NCI-H524 treated with DMSO at 0.1 percent for 48 hours (cell line): ENCODE measurements around the gene ARHGAP26.

Source experiments
- DNase-seq: peaks from one replicate; lab custom pipeline; 2025; lab: John Stamatoyannopoulos, UW

ARHGAP26 gene

GRCh38 chr5:143168171-143168741, 398.1 kb downstream of the ARHGAP26 start:
- DNase-seq = no peak

DNA sequence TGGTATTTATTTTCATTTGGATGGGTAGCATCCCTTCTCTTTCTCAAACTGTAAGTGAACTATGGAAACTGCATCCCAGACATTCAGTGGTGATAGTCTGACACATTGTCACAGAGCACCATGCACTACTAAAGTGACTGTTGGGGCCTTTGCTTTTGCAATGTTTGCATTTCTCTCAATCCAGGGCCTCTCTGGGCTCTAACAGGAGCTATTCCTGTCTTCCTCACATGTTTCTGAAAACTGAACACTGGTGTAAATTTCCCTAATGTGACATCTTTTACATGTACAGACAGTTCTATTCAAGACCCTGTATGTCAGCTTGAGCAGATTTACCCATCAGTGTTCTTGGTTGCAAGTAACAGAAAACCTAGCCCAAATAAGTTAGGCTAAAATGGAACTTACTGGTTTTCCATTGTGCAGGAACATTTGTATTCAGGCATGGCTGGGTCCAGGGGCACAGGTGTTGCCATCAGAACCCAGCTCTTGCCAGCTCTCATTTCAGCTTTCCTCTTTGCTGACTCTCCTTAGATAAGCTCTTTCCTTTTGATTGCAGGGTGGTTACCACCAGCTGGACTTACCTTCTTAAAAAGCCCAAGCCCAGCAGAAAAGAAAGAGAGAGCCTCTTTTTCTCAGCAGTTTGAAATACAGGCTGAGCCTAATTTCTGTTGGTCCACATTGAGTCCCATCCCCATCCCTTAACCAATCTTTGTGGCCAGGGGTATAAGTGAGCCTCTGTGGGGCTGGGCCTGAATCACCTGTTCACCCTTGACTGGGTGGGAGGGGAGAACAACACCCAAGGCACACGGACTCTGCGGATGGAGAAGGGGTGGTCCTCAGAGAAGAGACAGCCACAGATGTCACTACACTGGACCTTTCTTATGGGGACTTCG, 399.0 kb downstream of the ARHGAP26 start:
- no peak for DNase-seq

DNA sequence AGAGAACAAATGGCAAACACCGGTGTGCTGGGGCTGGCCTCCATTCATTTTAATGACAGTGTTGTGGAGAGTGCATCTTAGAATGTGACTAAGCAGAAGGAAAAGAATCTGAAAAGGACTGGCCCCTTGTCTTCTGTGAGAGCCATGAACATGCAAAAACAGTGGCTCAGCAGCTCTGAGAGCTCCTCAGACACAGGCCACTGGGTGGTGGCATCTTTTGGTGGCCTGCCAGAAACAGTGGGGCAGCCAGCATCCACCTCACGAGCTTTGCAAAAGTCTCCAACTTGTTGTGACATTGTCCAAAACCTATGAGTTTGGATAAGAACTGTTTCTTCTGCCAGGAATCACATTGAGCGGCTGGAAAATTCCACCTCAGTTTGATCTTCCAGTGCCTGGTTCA, 399.9 kb downstream of the ARHGAP26 start:
- no peak for DNase-seq

DNA sequence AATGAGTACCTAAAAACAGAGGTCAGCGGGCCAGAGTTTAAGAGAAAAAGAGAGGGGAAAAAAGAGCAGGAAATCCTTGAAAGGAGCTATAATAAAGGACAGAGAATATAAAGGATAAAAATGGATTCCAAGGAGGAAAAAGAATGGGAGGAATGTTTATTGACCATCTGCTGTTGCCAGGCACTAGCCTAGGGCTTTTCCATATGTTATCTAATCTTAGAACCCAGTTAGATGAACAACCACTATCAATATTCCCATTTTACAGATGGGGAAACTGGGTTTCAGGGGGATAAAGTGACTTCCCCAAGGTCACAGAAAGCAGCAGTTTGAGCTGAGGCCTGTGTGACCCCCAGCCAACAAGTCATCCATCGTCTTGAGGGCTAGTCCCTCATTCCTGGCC, 400.8 kb downstream of the ARHGAP26 start:
- DNase-seq = no peak

- no peak for DNase-seq
Observed at GRCh38 chr5:143172739-143173138, 402.6 kb downstream of the ARHGAP26 start.

- no peak for DNase-seq
Observed at GRCh38 chr5:143173139-143173889, 403.1 kb downstream of the ARHGAP26 start.

DNA sequence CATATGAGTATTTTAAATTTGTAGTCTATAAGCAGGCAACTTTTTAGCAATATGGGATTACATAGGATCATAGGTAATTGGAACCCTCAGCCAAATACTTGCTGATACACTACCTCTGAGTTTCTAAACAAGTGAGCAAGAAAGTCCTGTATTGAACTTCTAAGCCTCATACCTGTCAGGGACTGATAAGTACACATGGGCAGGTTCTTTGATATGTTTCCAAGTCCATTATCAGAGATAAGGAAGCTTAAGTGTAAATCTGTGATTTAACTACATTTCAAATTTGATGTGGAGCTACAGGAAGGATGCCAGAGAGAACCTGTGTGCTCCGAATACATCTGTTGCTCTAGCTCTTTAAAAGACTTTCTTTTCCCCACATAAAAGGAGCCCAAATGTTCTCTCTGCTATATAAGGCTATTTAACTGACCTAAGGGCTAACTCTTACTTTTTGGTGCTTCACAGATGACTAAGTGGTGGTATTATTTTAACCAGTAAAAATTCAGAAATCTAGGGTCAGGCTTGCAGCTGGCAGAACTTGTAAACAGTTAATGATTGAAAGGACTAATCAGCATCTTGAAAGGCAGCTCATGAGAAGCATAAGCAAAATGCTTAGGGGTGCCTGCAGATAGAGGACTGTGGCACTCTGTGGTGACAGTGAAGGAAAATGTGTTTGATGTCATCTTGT, 404.7 kb downstream of the ARHGAP26 start:
- DNase-seq = no peak

- no peak for DNase-seq
Observed at GRCh38 chr5:143176048-143176447, 405.9 kb downstream of the ARHGAP26 start.

DNA sequence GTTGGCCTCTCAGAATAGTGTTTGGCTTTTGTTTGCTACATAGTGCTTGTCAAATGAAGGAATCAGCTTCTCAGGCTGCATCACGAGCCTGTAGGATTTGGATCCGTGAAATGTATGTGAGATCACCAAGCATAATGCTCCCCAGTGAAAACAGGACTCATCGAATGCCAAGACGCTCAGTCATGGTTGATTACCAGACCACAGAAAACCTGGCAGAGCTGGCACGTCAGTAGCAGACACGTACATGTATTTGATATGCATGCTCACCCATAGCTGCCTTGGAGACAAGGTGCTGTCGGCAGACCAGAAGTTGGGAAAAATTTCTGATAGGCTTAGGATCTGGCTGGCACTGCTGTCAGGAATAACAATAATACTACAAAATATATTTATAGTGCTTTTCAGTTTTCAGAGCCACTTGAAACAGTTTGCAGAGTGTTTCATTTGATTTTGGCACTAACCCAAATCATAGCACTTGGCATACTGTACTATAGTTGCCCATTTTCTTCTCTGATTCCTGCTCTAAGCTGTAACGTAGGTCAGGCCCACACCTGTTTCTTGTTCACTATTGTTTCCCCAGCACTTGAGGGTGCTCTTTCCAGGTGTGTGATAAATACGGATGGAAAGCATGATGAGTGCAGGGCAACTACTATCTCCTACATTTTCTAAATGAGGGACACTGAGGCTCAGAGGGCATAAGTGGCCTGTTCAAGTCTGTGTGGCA, 407.2 kb downstream of the ARHGAP26 start:
- no peak for DNase-seq

- no peak for DNase-seq
Observed at GRCh38 chr5:143179126-143179740, 409.1 kb downstream of the ARHGAP26 start.

DNA sequence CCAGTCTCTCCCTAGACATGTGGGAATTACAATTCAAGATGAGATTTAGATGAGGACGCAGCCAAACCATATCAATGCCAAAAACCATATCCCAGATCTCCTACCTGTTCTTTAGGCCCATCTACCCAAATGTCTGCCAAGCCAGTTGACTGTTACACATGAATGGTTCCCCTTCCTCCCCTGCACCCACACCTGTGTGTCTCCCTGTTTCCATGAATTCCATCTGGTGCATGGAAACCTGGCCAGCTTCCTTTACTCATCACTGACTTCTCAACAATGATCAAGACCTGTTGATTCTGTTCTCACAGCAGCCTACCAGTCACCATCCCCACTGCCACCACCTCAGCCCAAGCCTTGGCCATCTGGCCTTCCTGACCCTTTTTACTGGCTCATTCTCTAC, 410.6 kb downstream of the ARHGAP26 start:
- no peak for DNase-seq

- no peak for DNase-seq
Observed at GRCh38 chr5:143181173-143181572, 411.0 kb downstream of the ARHGAP26 start.

- DNase-seq = no peak
Observed at GRCh38 chr5:143182106-143182505, 411.9 kb downstream of the ARHGAP26 start.

DNA sequence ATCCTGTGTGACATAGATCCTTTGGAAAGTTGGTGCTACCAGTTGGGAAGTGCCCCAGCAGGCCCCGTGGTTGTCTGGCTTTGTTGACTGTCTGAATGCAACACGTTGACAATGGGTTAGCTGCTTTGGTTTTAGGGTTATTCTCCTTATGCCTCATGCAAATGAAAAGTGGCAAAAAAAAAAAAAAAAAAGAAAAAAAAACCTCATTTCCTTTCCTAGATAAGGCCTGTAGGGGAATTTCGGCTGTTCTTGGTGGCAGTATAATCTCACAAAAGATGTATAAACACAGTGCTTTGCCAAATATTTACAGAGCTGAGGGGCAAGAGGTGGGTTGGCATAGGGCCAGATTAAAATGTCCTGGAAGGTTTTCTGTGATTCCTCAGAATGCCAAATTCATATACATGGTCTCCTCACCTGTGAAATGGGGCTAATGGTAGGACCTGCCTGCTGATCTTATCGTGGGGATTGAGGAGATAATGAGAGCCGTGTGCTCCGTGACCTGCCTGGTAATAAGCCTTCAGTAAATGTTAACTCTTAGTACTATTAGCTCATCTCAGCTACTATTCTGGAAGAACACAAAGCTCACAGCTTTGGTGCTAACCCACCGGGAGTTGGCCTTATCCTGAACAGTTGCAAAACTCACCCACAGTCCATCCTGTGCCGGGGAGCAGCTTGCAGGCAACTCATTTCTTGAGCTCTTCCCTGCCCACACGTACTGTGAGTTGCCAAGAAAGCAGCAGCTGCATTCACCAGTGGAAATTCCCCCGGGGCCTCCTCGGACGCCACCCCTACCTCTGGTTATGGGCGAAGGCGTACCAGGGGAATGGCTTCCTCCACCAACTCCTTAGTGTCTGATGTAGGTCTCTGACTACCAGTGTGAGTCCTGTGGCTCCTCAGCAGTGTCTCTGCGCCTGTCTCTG, 413.0 kb downstream of the ARHGAP26 start:
- no peak for DNase-seq

GRCh38 chr5:143183989-143184388, 413.8 kb downstream of the ARHGAP26 start:
- DNase-seq = no peak

GRCh38 chr5:143186623-143187022, 416.4 kb downstream of the ARHGAP26 start:
- DNase-seq = no peak

DNA sequence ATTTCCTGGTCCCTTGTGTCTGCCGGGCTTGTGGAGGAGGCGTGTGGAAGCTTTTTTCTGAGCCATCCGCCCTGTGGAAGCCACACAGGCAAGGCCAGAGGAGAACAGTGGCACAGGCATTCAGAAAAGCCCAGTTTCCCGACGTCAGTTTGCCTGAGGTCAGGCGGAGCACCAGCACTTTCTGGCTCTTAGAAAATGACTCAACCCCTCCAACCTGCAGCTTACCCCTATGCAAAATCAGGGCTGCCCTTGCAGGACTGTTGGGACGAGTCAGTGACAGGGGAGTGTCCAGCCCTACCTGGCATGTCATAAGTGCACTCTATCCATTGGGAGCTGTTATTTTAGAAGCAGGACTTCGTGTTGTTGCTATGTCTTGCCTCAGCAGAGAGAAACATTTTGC, 417.3 kb downstream of the ARHGAP26 start:
- no peak for DNase-seq

- DNase-seq = no peak
Observed at GRCh38 chr5:143188083-143188482, 417.9 kb downstream of the ARHGAP26 start.

GRCh38 chr5:143188692-143189091, 418.5 kb downstream of the ARHGAP26 start:
- no peak for DNase-seq

GRCh38 chr5:143190260-143190810, 420.2 kb downstream of the ARHGAP26 start:
- DNase-seq = no peak
